Endothelial cell of umbilical vein (primary cell): ENCODE results near the gene SSTR3. TPM values are rescaled to one million over a fixed set of nuclear protein-coding genes. Genes with fewer than 3 reads are reported as not detected.

Experiments
- BruUV-seq: library from RNA; stranded (reverse); fragments of 400-500 nt; replicated peaks from 2 replicates; lab custom pipeline; 2021; lab: Mats Ljungman, UMichigan
- CTCF ChIA-PET: fragments of 300-600, 350-600 bp; sonication (Branson Sonifier 250); formaldehyde crosslinking; loops from one replicate; lab custom pipeline; 2021; ENCODE audit warnings: antibody characterized with exemption, inconsistent platforms; lab: Charles Lee
- POLR2A ChIA-PET: fragments of 300-600, 350-600 bp; sonication (Branson Sonifier 250); formaldehyde crosslinking; loops from one replicate; lab custom pipeline; 2021; ENCODE audit warnings: antibody characterized with exemption, inconsistent platforms; lab: Charles Lee
- DNase-seq: peaks from one replicate; pipeline ENCODE4 v3.0.0-alpha.2; 2011; ENCODE audit warnings: low read depth, low spot score
- FAIRE-seq: peaks from 2 replicates; lab custom pipeline; 2011; peaks lifted over from hg19 to GRCh38; lab: Jason Lieb, UNC
- H2AFZ ChIP-seq: 2 replicates; pipeline ENCODE4 v1.6.0; 2012; ENCODE audit warnings: low read depth, low read length, control low read depth, inconsistent platforms
- H3K27ac ChIP-seq: 2 replicates; pipeline ENCODE4 v1.5.1; 2011; ENCODE audit warnings: low read depth, mild to moderate bottlenecking, control low read depth, low read length, moderate library complexity; ENCODE audit not compliant: insufficient read depth
- H3K27me3 ChIP-seq, 2 experiments: 2 replicates each; pipeline versions ENCODE4 v1.6.0 to v1.6.1; 2011; ENCODE audit warnings: low read length in 2 of 2, mixed read lengths in 1 of 2; ENCODE audit not compliant: control insufficient read depth in 2 of 2, insufficient read depth in 2 of 2
- H3K36me3 ChIP-seq, 2 experiments: 2 replicates in 1 of 2; 3 replicates in 1 of 2; pipeline ENCODE4 v1.5.1; 2011; ENCODE audit warnings: low read length in 2 of 2, mild to moderate bottlenecking in 1 of 2, moderate library complexity in 1 of 2; ENCODE audit not compliant: control insufficient read depth in 2 of 2, insufficient read depth in 2 of 2; ENCODE audit errors: extremely low read depth in 1 of 2
- H3K4me1 ChIP-seq: 3 replicates; pipeline ENCODE4 v1.5.1; 2011; ENCODE audit warnings: mild to moderate bottlenecking, low read length; ENCODE audit not compliant: control insufficient read depth, insufficient read depth; ENCODE audit errors: extremely low read depth
- H3K4me2 ChIP-seq: 2 replicates; pipeline ENCODE4 v1.6.1; 2011; ENCODE audit warnings: low read length, control low read depth, mixed read lengths; ENCODE audit not compliant: insufficient read depth
- H3K4me3 ChIP-seq, 3 experiments: fragments of 200-600 bp in 1 of 3; sonication (generic), shearing (Covaris generic) in 1 of 3; replicated peaks in 1 of 3; 2 replicates each; pipeline ENCODE4 v1.5.1; 2011 to 2016; ENCODE audit warnings: control low read depth in 3 of 3, low read length in 3 of 3, mild to moderate bottlenecking in 2 of 3, inconsistent platforms in 1 of 3, low read depth in 1 of 3, moderate library complexity in 1 of 3; ENCODE audit not compliant: insufficient read depth in 1 of 3
- H3K79me2 ChIP-seq: 2 replicates; pipeline ENCODE4 v1.6.0; 2012; ENCODE audit warnings: low read length, inconsistent platforms; ENCODE audit not compliant: control insufficient read depth, insufficient read depth
- H3K9ac ChIP-seq: replicated peaks from 2 replicates; pipeline ENCODE3; 2011; ENCODE audit warnings: low read length, control low read depth; ENCODE audit not compliant: insufficient read depth; ENCODE audit errors: extremely low read depth
- H3K9me1 ChIP-seq: replicated peaks from 3 replicates; pipeline ENCODE4 v1.6.0; 2011; ENCODE audit warnings: mild to moderate bottlenecking, low read length; ENCODE audit not compliant: control insufficient read depth, insufficient read depth; ENCODE audit errors: extremely low read depth
- H3K9me3 ChIP-seq: replicated peaks from 2 replicates; pipeline ENCODE4 v1.5.1; 2012; ENCODE audit warnings: low read length, inconsistent platforms; ENCODE audit not compliant: control insufficient read depth, insufficient read depth
- H4K20me1 ChIP-seq: replicated peaks from 2 replicates; pipeline ENCODE3; 2011; ENCODE audit warnings: mild to moderate bottlenecking, low read length; ENCODE audit not compliant: control insufficient read depth, insufficient read depth; ENCODE audit errors: extremely low read depth
- EZH2 ChIP-seq: IDR thresholded peaks from 2 replicates; pipeline ENCODE4 v1.6.1; 2012; ENCODE audit warnings: borderline replicate concordance, low read depth, mild to moderate bottlenecking, moderate library complexity, low read length, inconsistent platforms; ENCODE audit not compliant: severe bottlenecking
- FOS ChIP-seq: IDR thresholded peaks from 2 replicates; pipeline ENCODE4 v1.6.1; 2011; ENCODE audit warnings: mild to moderate bottlenecking, low read length, moderate library complexity, borderline replicate concordance; ENCODE audit not compliant: insufficient read depth
- GATA2 ChIP-seq: IDR thresholded peaks from 2 replicates; pipeline ENCODE4 v1.7.0; 2011; ENCODE audit warnings: low read depth, mild to moderate bottlenecking, moderate library complexity, mixed read lengths, low read length; ENCODE audit not compliant: insufficient read length, insufficient read depth
- JUN ChIP-seq: IDR thresholded peaks from 2 replicates; pipeline ENCODE4 v1.6.1; 2011; ENCODE audit warnings: borderline replicate concordance, low read depth; ENCODE audit not compliant: insufficient read length, insufficient read depth
- MYC ChIP-seq: IDR thresholded peaks from one replicate; pipeline ENCODE4 v1.6.1; 2011; ENCODE audit warnings: mild to moderate bottlenecking, low read depth, low read length
- POLR2A ChIP-seq: IDR thresholded peaks from 2 replicates; pipeline ENCODE4 v1.6.1; 2012; ENCODE audit warnings: low read depth, mild to moderate bottlenecking, control low read depth, low read length
- POLR2AphosphoS5 ChIP-seq: IDR thresholded peaks from 2 replicates; pipeline ENCODE4 v1.6.1; 2012; ENCODE audit warnings: low read depth, mild to moderate bottlenecking, control low read depth, low read length, moderate library complexity; ENCODE audit not compliant: insufficient read depth
- dilution Hi-C: fragments of 300-500 bp; cut with MboI; formaldehyde crosslinking; loops from one replicate; pipeline ENCODE4 v1.15.0; 2019; ENCODE audit warnings: low sequenced_read_pairs; ENCODE audit not compliant: extremely low pct_ligation_motif_present
- intact Hi-C: fragments of 100-400 bp; cut with micrococcal nuclease; formaldehyde crosslinking; loops from one replicate; pipeline ENCODE4 v1.10.0; 2022
- polyA plus RNA-seq, 4 experiments: library from polyadenylated mRNA; depleted of rRNA in 3 of 4; stranded (reverse) in 3 of 4; unstranded in 1 of 4; fragments of >200 nt; gene quantifications; 2 replicates each; pipeline versions ENCODE4 v1.2.1 to v1.2.3, GENCODE V29; 2011 to 2012; ENCODE audit warnings: missing spikeins in 1 of 4
- total RNA-seq: library from RNA; stranded (reverse); gene quantifications from 2 replicates; pipeline ENCODE4 v1.2.3, GENCODE V29; 2021
- TF ChIP-seq, protein P1 (sequence below), 2 donors: IDR thresholded peaks; 1 replicate in 1 of 2; 2 replicates in 1 of 2; pipeline ENCODE4 v1.5.1; 2011; ENCODE audit warnings: low read length in 2 of 2, mild to moderate bottlenecking in 2 of 2, moderate library complexity in 2 of 2, control low read depth in 1 of 2, inconsistent platforms in 1 of 2, low read depth in 1 of 2; ENCODE audit not compliant: insufficient read depth in 1 of 2; ENCODE audit errors: extremely low read depth in 1 of 2
- TF ChIP-seq, protein P2 (sequence below): IDR thresholded peaks from 2 replicates; pipeline ENCODE4 v1.6.1; 2011; ENCODE audit not compliant: insufficient read depth, insufficient read length

Gene SSTR3
- total and polyA plus RNA-seq, 2 donors (not counting 3 experiments of a cell fraction or from before 2014, with no cell fraction given) = not detected

DNA sequence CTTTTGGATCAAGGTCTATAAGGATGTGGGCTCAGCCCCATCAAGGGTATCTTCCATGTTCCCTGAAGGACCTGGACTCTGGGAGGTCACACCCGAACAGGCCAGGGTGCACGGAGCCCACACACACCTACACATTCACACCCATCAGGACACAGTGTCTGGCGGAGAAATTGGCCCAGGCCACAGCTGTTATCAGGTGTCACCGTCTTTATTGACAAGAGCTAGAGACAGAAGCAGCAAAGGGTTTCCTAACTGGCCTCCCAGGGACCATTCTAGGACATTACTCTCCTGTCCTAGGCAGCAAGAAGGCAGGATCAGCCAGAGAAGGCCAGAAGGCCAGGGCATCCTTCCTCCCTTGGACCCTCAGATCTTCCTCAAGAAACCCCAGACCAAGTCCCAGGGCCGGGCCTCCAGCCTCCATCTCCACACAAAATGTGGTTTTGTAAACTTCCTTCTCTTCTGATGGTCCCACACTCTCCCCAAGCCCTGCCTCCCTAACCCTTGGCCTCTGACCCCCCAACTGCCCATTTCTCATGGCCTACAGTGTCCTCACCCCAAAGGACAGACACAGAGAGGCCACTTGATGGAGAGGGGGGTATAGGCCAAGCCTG is 8.1 kb downstream of the SSTR3 start:
- H3K9me1 ChIP-seq = no peaks in the 10 kb centered on the region
- no peak overlapping the region for H3K4me2 ChIP-seq
- no peaks in the 10 kb centered on the region for H3K4me1 ChIP-seq
- POLR2A ChIA-PET = no interaction called here
- no peak for DNase-seq
- no peak overlapping the region for H3K27ac ChIP-seq
- H3K9me3 ChIP-seq = no peaks in the 10 kb centered on the region
- no peaks in the 10 kb centered on the region for H3K27me3 ChIP-seq
- intact Hi-C loops (no loop called here), dilution Hi-C loops (no loop called here)
- no peaks in the 10 kb centered on the region for H3K36me3 ChIP-seq
- TF ChIP-seq POLR2A (no peak), EZH2 (no peak), GATA2 (no peak), POLR2AphosphoS5 (no peak), MYC (no peak), FOS (no peak), JUN (no peak)
- TF ChIP-seq, protein P1, sequence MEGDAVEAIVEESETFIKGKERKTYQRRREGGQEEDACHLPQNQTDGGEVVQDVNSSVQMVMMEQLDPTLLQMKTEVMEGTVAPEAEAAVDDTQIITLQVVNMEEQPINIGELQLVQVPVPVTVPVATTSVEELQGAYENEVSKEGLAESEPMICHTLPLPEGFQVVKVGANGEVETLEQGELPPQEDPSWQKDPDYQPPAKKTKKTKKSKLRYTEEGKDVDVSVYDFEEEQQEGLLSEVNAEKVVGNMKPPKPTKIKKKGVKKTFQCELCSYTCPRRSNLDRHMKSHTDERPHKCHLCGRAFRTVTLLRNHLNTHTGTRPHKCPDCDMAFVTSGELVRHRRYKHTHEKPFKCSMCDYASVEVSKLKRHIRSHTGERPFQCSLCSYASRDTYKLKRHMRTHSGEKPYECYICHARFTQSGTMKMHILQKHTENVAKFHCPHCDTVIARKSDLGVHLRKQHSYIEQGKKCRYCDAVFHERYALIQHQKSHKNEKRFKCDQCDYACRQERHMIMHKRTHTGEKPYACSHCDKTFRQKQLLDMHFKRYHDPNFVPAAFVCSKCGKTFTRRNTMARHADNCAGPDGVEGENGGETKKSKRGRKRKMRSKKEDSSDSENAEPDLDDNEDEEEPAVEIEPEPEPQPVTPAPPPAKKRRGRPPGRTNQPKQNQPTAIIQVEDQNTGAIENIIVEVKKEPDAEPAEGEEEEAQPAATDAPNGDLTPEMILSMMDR (IDR thresholded peaks at IDR 0.05; ENCODE audit: extremely low read depth in 1 of 2, insufficient read depth in 1 of 2, low read depth in 1 of 2, low read length in 2 of 2) = no peak
- TF ChIP-seq, protein P2, sequence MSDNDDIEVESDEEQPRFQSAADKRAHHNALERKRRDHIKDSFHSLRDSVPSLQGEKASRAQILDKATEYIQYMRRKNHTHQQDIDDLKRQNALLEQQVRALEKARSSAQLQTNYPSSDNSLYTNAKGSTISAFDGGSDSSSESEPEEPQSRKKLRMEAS = no peak
- H2AFZ ChIP-seq = no peak overlapping the region
- CTCF ChIA-PET = interaction anchor here (1.2 kb wide), 1 partner anchor 55 kb away, joined by 3 read pairs; no protein-coding TSS in a partner anchor
- H4K20me1 ChIP-seq = no peaks in the 10 kb centered on the region
- no peaks in the 10 kb centered on the region for H3K79me2 ChIP-seq
- H3K9ac ChIP-seq = no peak overlapping the region
- no peak overlapping the region for H3K4me3 ChIP-seq
- FAIRE-seq = no peak
- BruUV-seq = no TSS peak
